CD4-positive, alpha-beta T cell (primary cell): ENCODE measurements around the gene ARHGDIB. TPM values are rescaled to one million over a fixed set of nuclear protein-coding genes. Genes with fewer than 3 reads are reported as not detected.

ENCODE experiments used
- ATAC-seq: fragments of 200-7000 bp; cut with Tn5 transposase; one replicate; pipeline ENCODE4 v1.10.0; 2022; ENCODE audit warnings: mild to moderate bottlenecking; ENCODE audit not compliant: poor library complexity
- CTCF ChIA-PET: fragments of 350-600 bp; sonication (Branson Sonifier 250); formaldehyde crosslinking; loops from one replicate; lab custom pipeline; 2021; ENCODE audit warnings: antibody characterized with exemption, inconsistent platforms; lab: Charles Lee
- POLR2A ChIA-PET: fragments of 350-600 bp; sonication (Branson Sonifier 250); formaldehyde crosslinking; loops from one replicate; lab custom pipeline; 2021; ENCODE audit warnings: antibody characterized with exemption, inconsistent platforms; lab: Charles Lee
- DNase-seq, 14 experiments: peaks; one replicate each; pipeline ENCODE4 v3.0.0-alpha.2; 2013 to 2020; ENCODE audit warnings: mixed read lengths in 2 of 14
- H3K27ac ChIP-seq, 2 donors: one replicate each; pipeline versions ENCODE4 v1.5.1 to v1.7.0; 2013; ENCODE audit warnings: low read length in 2 of 2, low read depth in 1 of 2, mild to moderate bottlenecking in 1 of 2
- H3K27me3 ChIP-seq, 2 experiments: 1 replicate in 1 of 2; 2 replicates in 1 of 2; pipeline versions ENCODE4 v1.6.1 to v1.7.0; 2013; ENCODE audit warnings: low read length in 2 of 2, control low read depth in 1 of 2, mild to moderate bottlenecking in 1 of 2, moderate library complexity in 1 of 2; ENCODE audit not compliant: insufficient read depth in 2 of 2, control insufficient read depth in 1 of 2
- H3K36me3 ChIP-seq: one replicate; pipeline ENCODE4 v1.6.1; 2013; ENCODE audit warnings: low read length, control low read depth; ENCODE audit not compliant: insufficient read depth
- H3K4me1 ChIP-seq: one replicate; pipeline ENCODE4 v1.6.1; 2013; ENCODE audit warnings: low read length, control low read depth; ENCODE audit not compliant: insufficient read depth
- H3K4me3 ChIP-seq: one replicate; pipeline ENCODE4 v1.5.1; 2013; ENCODE audit warnings: mild to moderate bottlenecking, low read length, moderate library complexity
- H3K9me3 ChIP-seq, 2 experiments: 1 replicate in 1 of 2; 2 replicates in 1 of 2; pipeline versions ENCODE4 v1.6.1 to v1.7.0; 2013; ENCODE audit warnings: low read length in 2 of 2, mild to moderate bottlenecking in 2 of 2, control low read depth in 1 of 2, moderate library complexity in 1 of 2; ENCODE audit not compliant: control insufficient read depth in 1 of 2, insufficient read depth in 1 of 2
- H3K27ac Mint-ChIP-seq: one replicate; pipeline ENCODE4 v1.8.0; 2020; ENCODE audit warnings: mixed read lengths
- H3K27me3 Mint-ChIP-seq: one replicate; pipeline ENCODE4 v1.8.0; 2021; ENCODE audit warnings: mixed read lengths
- H3K36me3 Mint-ChIP-seq: one replicate; pipeline ENCODE4 v1.8.0; 2021; ENCODE audit warnings: low read depth, mixed read lengths
- H3K4me1 Mint-ChIP-seq: one replicate; pipeline ENCODE4 v1.8.0; 2021; ENCODE audit warnings: low read depth, mixed read lengths
- H3K4me3 Mint-ChIP-seq: one replicate; pipeline ENCODE4 v1.8.0; 2020; ENCODE audit warnings: mild to moderate bottlenecking, mixed read lengths
- H3K9me3 Mint-ChIP-seq: one replicate; pipeline ENCODE4 v1.8.0; 2020; ENCODE audit warnings: mixed read lengths
- CTCF ChIP-seq: fragments of 200-600 bp; IDR thresholded peaks from one replicate; pipeline ENCODE4 v1.8.0; 2022; ENCODE audit warnings: antibody characterized with exemption, mild to moderate bottlenecking
- intact Hi-C, 2 experiments: fragments of 100-400 bp; cut with DNase I in 1 of 2; cut with micrococcal nuclease in 1 of 2; formaldehyde crosslinking; loops; one replicate each; pipeline versions ENCODE4 v1.15.1 to v1.9.0; 2023 to 2025; cut with DNase I, micrococcal nuclease
- total RNA-seq, 174 experiments: library from RNA in 2 of 174; stranded (reverse) in 2 of 174; gene quantifications; one replicate each; pipeline ENCODE4 v1.2.3 and lab custom pipeline; 2021 to 2026

Gene ARHGDIB
- total RNA-seq, 2 experiments from 2014 or later, result 872 to 942 TPM

GRCh38 chr12:14968478-14968877 lies 7.1 kb upstream of the ARHGDIB start:
- Mint-ChIP-seq H3K9me3 (no peaks in the 10 kb centered on the region), H3K4me1 (peaks cover 81% of the 10 kb centered on the region), H3K36me3 (no peaks in the 10 kb centered on the region), H3K4me3 (no peak overlapping the region), H3K27ac (no peak overlapping the region), H3K27me3 (no peaks in the 10 kb centered on the region)
- H3K4me3 ChIP-seq, result no peak overlapping the region
- TF ChIP-seq CTCF, result no peak
- intact Hi-C loops, result no loop called here
- H3K27ac ChIP-seq, result no peak overlapping the region
- no peak for DNase-seq
- CTCF ChIA-PET, result interaction anchor here (1.3 kb wide), 1 partner anchor 12 kb away, joined by 3 read pairs; no protein-coding TSS in a partner anchor
- H3K9me3 ChIP-seq, result no peaks in the 10 kb centered on the region
- no peak for ATAC-seq
- H3K36me3 ChIP-seq, result no peaks in the 10 kb centered on the region
- H3K4me1 ChIP-seq, result peaks cover 21% of the 10 kb centered on the region
- POLR2A ChIA-PET, result interaction anchor here (1.0 kb wide), 1 partner anchor 197 kb away, joined by 3 read pairs; a partner anchor contains a TSS
- H3K27me3 ChIP-seq, result no peaks in the 10 kb centered on the region

- CTCF ChIA-PET, result interaction anchor here (4.3 kb wide), 1 partner anchor 30 kb away, joined by 12 read pairs; no protein-coding TSS in a partner anchor
- no peak for TF ChIP-seq CTCF
- H3K9me3 Mint-ChIP-seq, result no peaks in the 10 kb centered on the region
- H3K4me1 Mint-ChIP-seq, result peaks cover 77% of the 10 kb centered on the region
- ATAC-seq (no peak), DNase-seq (no peak)
- POLR2A ChIA-PET, result interaction anchor here (1.1 to 6.9 kb wide), 3 partner anchors 24 to 194 kb away, joined by 3 to 74 read pairs (median 6); a partner anchor contains a TSS
- Histone ChIP-seq H3K27me3 (no peaks in the 10 kb centered on the region), H3K36me3 (no peaks in the 10 kb centered on the region), H3K4me3 (no peak overlapping the region), H3K4me1 (peaks cover 26% of the 10 kb centered on the region), H3K27ac (peak overlapping the region in 1 of 2 donors; percentile 89), H3K9me3 (no peaks in the 10 kb centered on the region)
- H3K4me3 Mint-ChIP-seq, result no peak overlapping the region
- no peaks in the 10 kb centered on the region for H3K27me3 Mint-ChIP-seq
- peak overlapping the region; percentile 94 for H3K27ac Mint-ChIP-seq
- H3K36me3 Mint-ChIP-seq, result peaks cover 13% of the 10 kb centered on the region
- intact Hi-C loops, result loop anchor here in 1 of 2 experiments (2.0 kb wide), 1 partner anchor 28 kb away; no protein-coding TSS in a partner anchor
Measured at GRCh38 chr12:14965221-14965620, 3.8 kb upstream of the ARHGDIB start.

GRCh38 chr12:14964406-14964805 lies 3.0 kb upstream of the ARHGDIB start:
- Histone ChIP-seq H3K27me3 (no peaks in the 10 kb centered on the region), H3K9me3 (no peaks in the 10 kb centered on the region), H3K36me3 (peaks cover 6% of the 10 kb centered on the region), H3K27ac (peak overlapping the region in 1 of 2 donors; percentile 89), H3K4me1 (peaks cover 26% of the 10 kb centered on the region), H3K4me3 (no peak overlapping the region)
- intact Hi-C loops, result loop anchor here (2.0 to 5.0 kb wide), 3 partner anchors 28 to 597 kb away; partner anchors contain the start of genes C12orf60 (in 2 of the 2), WBP11 (in 2 of the 2) and ATF7IP (in 1 of the 2)
- peaks cover 72% of the 10 kb centered on the region for H3K4me1 Mint-ChIP-seq
- TF ChIP-seq CTCF, result no peak
- CTCF ChIA-PET, result interaction anchor here (4.3 kb wide), 1 partner anchor 31 kb away, joined by 12 read pairs; no protein-coding TSS in a partner anchor
- no peaks in the 10 kb centered on the region for H3K27me3 Mint-ChIP-seq
- H3K4me3 Mint-ChIP-seq, result no peak overlapping the region
- no peak for DNase-seq
- no peak for ATAC-seq
- H3K27ac Mint-ChIP-seq, result peak overlapping the region; percentile 94
- no peaks in the 10 kb centered on the region for H3K9me3 Mint-ChIP-seq
- H3K36me3 Mint-ChIP-seq, result peaks cover 21% of the 10 kb centered on the region
- POLR2A ChIA-PET, result interaction anchor here (1.1 to 6.9 kb wide), 3 partner anchors 24 to 194 kb away, joined by 3 to 74 read pairs (median 6); a partner anchor contains a TSS
